NCI-H2081 treated with DMSO at 0.1 percent for 48 hours (cell line): ENCODE results near the gene IL12RB2.

Source experiments
- DNase-seq: peaks from one replicate; lab custom pipeline; 2025; lab: John Stamatoyannopoulos, UW

The IL12RB2 gene

GRCh38 chr1:67348586-67349252 is 41.0 kb downstream of the IL12RB2 start:
- DNase-seq, result no peak

GRCh38 chr1:67350783-67351182 is 43.1 kb downstream of the IL12RB2 start:
- DNase-seq, result no peak

GRCh38 chr1:67352211-67352610 is 44.5 kb downstream of the IL12RB2 start:
- no peak for DNase-seq

- no peak for DNase-seq
These were observed 48.2 kb downstream of the IL12RB2 start for GRCh38 chr1:67355745-67356424.

- DNase-seq, result no peak
These were observed 51.9 kb downstream of the IL12RB2 start for GRCh38 chr1:67359592-67359991.

GRCh38 chr1:67361641-67362040 is 54.0 kb downstream of the IL12RB2 start:
- no peak for DNase-seq

GRCh38 chr1:67367370-67368045 is 59.8 kb downstream of the IL12RB2 start:
- no peak for DNase-seq

GRCh38 chr1:67368046-67368514 is 60.4 kb downstream of the IL12RB2 start:
- DNase-seq, result no peak

GRCh38 chr1:67371043-67371442 is 63.4 kb downstream of the IL12RB2 start:
- DNase-seq, result no peak

GRCh38 chr1:67371681-67372080 is 64.0 kb downstream of the IL12RB2 start:
- no peak for DNase-seq

GRCh38 chr1:67372136-67372535 is 64.5 kb downstream of the IL12RB2 start:
- DNase-seq, result no peak

GRCh38 chr1:67372898-67373297 is 65.2 kb downstream of the IL12RB2 start:
- DNase-seq, result no peak

GRCh38 chr1:67376381-67376780 is 68.7 kb downstream of the IL12RB2 start:
- no peak for DNase-seq

- no peak for DNase-seq
These were observed 69.6 kb downstream of the IL12RB2 start for GRCh38 chr1:67377253-67377652.

- DNase-seq, result no peak
These were observed 73.5 kb downstream of the IL12RB2 start for GRCh38 chr1:67381154-67381553.

- DNase-seq, result no peak
These were observed 74.6 kb downstream of the IL12RB2 start for GRCh38 chr1:67382292-67382691.

GRCh38 chr1:67383999-67384638 is 76.4 kb downstream of the IL12RB2 start:
- DNase-seq, result no peak

GRCh38 chr1:67390041-67390887 is 82.6 kb downstream of the IL12RB2 start:
- no peak for DNase-seq

- no peak for DNase-seq
These were observed 85.6 kb downstream of the IL12RB2 start for GRCh38 chr1:67393240-67393639.

GRCh38 chr1:67393737-67394136 is 86.1 kb downstream of the IL12RB2 start:
- no peak for DNase-seq

- DNase-seq, result no peak
These were observed 86.9 kb downstream of the IL12RB2 start for GRCh38 chr1:67394548-67394947.
